HepG2 (cell line): Measurements from ENCODE around the gene IRS2. TPM values are rescaled to one million over a fixed set of nuclear protein-coding genes. Genes with fewer than 3 reads are reported as not detected.

Experiments used
- ATAC-seq: fragments of 200-7000 bp; cut with Tn5 transposase; 3 replicates; pipeline ENCODE4 v1.9.1; 2020; ENCODE audit warnings: mild to moderate bottlenecking, moderate library complexity
- BruUV-seq: library from RNA; stranded (reverse); fragments of 400-500 nt; replicated peaks from 2 replicates; lab custom pipeline; 2021; lab: Mats Ljungman, UMichigan
- CTCF ChIA-PET: fragments of 300-600 bp; formaldehyde crosslinking; extraction: SDS; loops from one replicate; lab custom pipeline; 2021; ENCODE audit warnings: low total read pairs, inconsistent platforms, low intra/inter-chr PET ratio; lab: Yijun Ruan, JAX
- POLR2A ChIA-PET: fragments of 350-600 bp; sonication (Branson Sonifier 250); formaldehyde crosslinking; loops from one replicate; lab custom pipeline; 2020; ENCODE audit warnings: antibody characterized with exemption, inconsistent platforms; lab: Yijun Ruan, JAX
- DNase-seq: peaks from one replicate; pipeline ENCODE4 v3.0.0-alpha.2; 2015; ENCODE audit warnings: low spot score
- FAIRE-seq: peaks from 3 replicates; lab custom pipeline; 2011; peaks lifted over from hg19 to GRCh38; lab: Jason Lieb, UNC
- H2AFZ ChIP-seq: one replicate; pipeline ENCODE4 v1.6.1; 2011; ENCODE audit warnings: low read length, inconsistent platforms
- H3K27ac ChIP-seq: fragments of 300-600 bp; 3 replicates; pipeline ENCODE4 v1.8.0; 2011; ENCODE audit warnings: mixed run types, mild to moderate bottlenecking, mixed read lengths, low read length, inconsistent platforms; ENCODE audit not compliant: insufficient read depth; ENCODE audit errors: extremely low read length
- H3K27me3 ChIP-seq, 2 experiments: fragments of 200-600 bp in 1 of 2; 2 replicates in 1 of 2; 3 replicates in 1 of 2; pipeline versions ENCODE4 v1.6.0 to v1.8.0; 2011; ENCODE audit warnings: low read length in 2 of 2, mild to moderate bottlenecking in 2 of 2, moderate library complexity in 2 of 2, inconsistent platforms in 1 of 2; ENCODE audit not compliant: insufficient read depth in 2 of 2, control insufficient read depth in 1 of 2
- H3K36me3 ChIP-seq, 2 experiments: fragments of 200-600 bp in 1 of 2; replicated peaks in 1 of 2; 2 replicates in 1 of 2; 3 replicates in 1 of 2; pipeline versions ENCODE4 v1.5.1 to v1.8.0; 2011; ENCODE audit warnings: low read length in 2 of 2, inconsistent platforms in 1 of 2; ENCODE audit not compliant: insufficient read depth in 2 of 2, control insufficient read depth in 1 of 2
- H3K4me1 ChIP-seq: 2 replicates; pipeline ENCODE4 v1.5.1; 2012; ENCODE audit warnings: low read length, inconsistent platforms; ENCODE audit not compliant: insufficient read depth
- H3K4me2 ChIP-seq: 2 replicates; pipeline ENCODE4 v1.6.0; 2011; ENCODE audit warnings: low read depth, low read length, inconsistent platforms
- H3K4me3 ChIP-seq, 3 experiments: fragments of 200-600 bp in 1 of 3; sonication (generic), shearing (Covaris generic) in 1 of 3; replicated peaks in 1 of 3; 2 replicates each; pipeline ENCODE4 v1.5.1; 2011 to 2016; ENCODE audit warnings: low read length in 3 of 3, inconsistent platforms in 2 of 3, low read depth in 2 of 3, mild to moderate bottlenecking in 2 of 3, control low read depth in 1 of 3, mixed read lengths in 1 of 3; ENCODE audit not compliant: insufficient read depth in 1 of 3
- H3K79me2 ChIP-seq: one replicate; pipeline ENCODE4 v1.6.1; 2011; ENCODE audit warnings: low read length, inconsistent platforms; ENCODE audit not compliant: insufficient read depth
- H3K9ac ChIP-seq: 2 replicates; pipeline ENCODE4 v1.6.0; 2011; ENCODE audit warnings: mild to moderate bottlenecking, low read depth, low read length, inconsistent platforms; ENCODE audit not compliant: insufficient read depth
- H3K9me3 ChIP-seq: 2 replicates; pipeline ENCODE4 v1.5.1; 2012; ENCODE audit warnings: mild to moderate bottlenecking, low read length
- H4K20me1 ChIP-seq: 2 replicates; pipeline ENCODE4 v1.6.0; 2011; ENCODE audit warnings: inconsistent platforms, mild to moderate bottlenecking, low read length, moderate library complexity; ENCODE audit not compliant: insufficient read depth
- RORA ChIP-seq: sonication (generic); formaldehyde crosslinking; IDR thresholded peaks from 2 replicates; pipeline ENCODE4 v1.5.0; 2020; ENCODE audit warnings: mild to moderate bottlenecking, missing genetic modification reagents, moderate library complexity
- SP1 ChIP-seq, 2 experiments: fragments of 450-650 bp in 1 of 2; sonication (generic) in 1 of 2; formaldehyde crosslinking in 1 of 2; IDR thresholded peaks; 2 replicates each; pipeline versions ENCODE4 v1.4.0 to v1.6.1; 2016 to 2020; ENCODE audit warnings: missing genetic modification reagents in 1 of 2
- ZNF230 ChIP-seq: sonication (generic); formaldehyde crosslinking; IDR thresholded peaks from 2 replicates; pipeline ENCODE4 v1.4.0; 2020; ENCODE audit warnings: mild to moderate bottlenecking, missing genetic modification reagents
- ZNF296 ChIP-seq: sonication (generic); formaldehyde crosslinking; conservative IDR thresholded peaks from 2 replicates; pipeline ENCODE4 v1.5.0; 2020; ENCODE audit warnings: mild to moderate bottlenecking, missing genetic modification reagents
- ZNF331 ChIP-seq: sonication (generic); formaldehyde crosslinking; IDR thresholded peaks from 2 replicates; pipeline ENCODE4 v1.4.0; 2020; ENCODE audit warnings: missing genetic modification reagents
- ZNF451 ChIP-seq: sonication (generic); formaldehyde crosslinking; IDR thresholded peaks from 2 replicates; pipeline ENCODE4 v1.5.0; 2020; ENCODE audit warnings: mild to moderate bottlenecking, missing genetic modification reagents
- ZNF556 ChIP-seq: sonication (generic); formaldehyde crosslinking; IDR thresholded peaks from 2 replicates; pipeline ENCODE4 v1.4.0; 2020; ENCODE audit warnings: mild to moderate bottlenecking, missing genetic modification reagents, borderline replicate concordance
- ZNF672 ChIP-seq: sonication (generic); formaldehyde crosslinking; IDR thresholded peaks from 2 replicates; pipeline ENCODE4 v1.8.1; 2022; ENCODE audit warnings: missing genetic modification reagents
- WGBS: methylation state at CpG from one replicate; pipeline ENCODE4 v1.1.6; 2017; ENCODE audit warnings: low lambda C conversion rate; 5-methylcytosine and 5-hydroxymethylcytosine counted together
- in situ Hi-C: cut with HindIII; loops from 2 replicates; pipeline ENCODE4 v1.10.0; 2017; ENCODE audit warnings: low pct_unique_long_range_greater_than_20kb; ENCODE audit not compliant: extremely low pct_ligation_motif_present
- intact Hi-C: fragments of 100-400 bp; cut with micrococcal nuclease; formaldehyde crosslinking; loops from one replicate; pipeline ENCODE4 v1.10.0; 2022; ENCODE audit not compliant: unreplicated experiment
- polyA plus RNA-seq, 8 experiments: library from polyadenylated mRNA; depleted of rRNA in 3 of 8; stranded (reverse) in 7 of 8; unstranded in 1 of 8; fragments of >200 nt; fragmentation: Illumina TruSeq in 4 of 8; extraction: Trizol in 4 of 8; gene quantifications; 2 replicates each; pipeline versions ENCODE4 v1.2.1 to v1.2.3, GENCODE V29; 2011 to 2016; ENCODE audit warnings: low read depth in 4 of 8, missing spikeins in 1 of 8, mixed read lengths in 1 of 8; ENCODE audit not compliant: insufficient read depth in 1 of 8
- total RNA-seq, 5 experiments: library from RNA; depleted of rRNA; stranded (reverse); fragments of >200 nt; fragmentation: Illumina TruSeq; extraction: Trizol; gene quantifications; 2 replicates each; pipeline ENCODE4 v1.2.3, GENCODE V29; 2016; ENCODE audit warnings: low read depth in 1 of 5
- TF ChIP-seq, protein P1 (sequence below): fragments of 450-650 bp; IDR thresholded peaks from 2 replicates; pipeline ENCODE4 v1.6.1; 2016
- TF ChIP-seq, protein P2 (sequence below): sonication (generic); formaldehyde crosslinking; IDR thresholded peaks from 2 replicates; pipeline ENCODE4 v1.4.0; 2020; ENCODE audit warnings: mild to moderate bottlenecking, missing genetic modification reagents, borderline replicate concordance
- TF ChIP-seq, protein P3 (sequence below): sonication (generic); formaldehyde crosslinking; IDR thresholded peaks from 2 replicates; pipeline ENCODE4 v1.9.0; 2021; ENCODE audit warnings: missing genetic modification reagents, borderline replicate concordance

IRS2 gene
- total and polyA plus RNA-seq, 2 of the 13 experiments (the other 11 are each of a cell fraction or from before 2014, with no cell fraction given) = 0.02 to 0.04 TPM

DNA sequence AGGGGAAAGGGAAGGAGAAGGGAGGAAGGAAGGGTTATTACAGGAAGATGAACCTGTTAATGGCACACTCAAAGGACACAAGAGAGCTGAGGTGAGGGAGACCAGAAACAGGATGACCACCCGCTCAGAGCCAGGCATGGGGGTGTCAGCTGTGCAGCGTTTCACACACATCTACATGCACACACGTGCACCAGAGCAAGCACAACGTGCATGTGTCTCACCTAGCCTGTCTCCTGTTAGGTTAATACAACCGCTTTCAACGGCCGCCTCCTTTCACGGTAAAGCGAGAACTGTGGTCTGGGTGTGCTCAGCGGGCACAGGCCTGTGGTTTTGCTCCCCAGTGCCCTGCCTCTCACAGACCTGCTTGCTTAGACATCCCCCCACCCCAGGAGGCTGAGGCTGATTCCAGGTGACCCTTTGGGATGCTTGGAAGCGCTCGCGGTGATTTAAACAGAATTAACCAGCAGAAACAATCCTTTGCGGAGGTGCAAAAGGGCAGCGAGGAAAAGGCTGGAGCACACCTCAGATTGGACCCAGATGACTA, 27.4 kb downstream of the IRS2 start:
- in situ Hi-C loops (no loop called here), intact Hi-C loops (no loop called here)
- Histone ChIP-seq H3K9ac (no peak overlapping the region), H3K4me2 (no peak overlapping the region), H3K79me2 (no peaks in the 10 kb centered on the region), H3K36me3 (no peaks in the 10 kb centered on the region), H3K27ac (no peak overlapping the region), H3K27me3 (peaks cover 0 to 3% of the 10 kb centered on the region in 2 experiments; a peak in 1 of 5 replicates), H3K9me3 (no peaks in the 10 kb centered on the region), H2AFZ (no peak overlapping the region), H3K4me1 (no peaks in the 10 kb centered on the region), H3K4me3 (no peak overlapping the region), H4K20me1 (no peaks in the 10 kb centered on the region)
- DNase-seq (no peak), FAIRE-seq (no peak), ATAC-seq (no peak)
- ChIA-PET POLR2A (no interaction called here), CTCF (no interaction called here)
- TF ChIP-seq, protein P1, sequence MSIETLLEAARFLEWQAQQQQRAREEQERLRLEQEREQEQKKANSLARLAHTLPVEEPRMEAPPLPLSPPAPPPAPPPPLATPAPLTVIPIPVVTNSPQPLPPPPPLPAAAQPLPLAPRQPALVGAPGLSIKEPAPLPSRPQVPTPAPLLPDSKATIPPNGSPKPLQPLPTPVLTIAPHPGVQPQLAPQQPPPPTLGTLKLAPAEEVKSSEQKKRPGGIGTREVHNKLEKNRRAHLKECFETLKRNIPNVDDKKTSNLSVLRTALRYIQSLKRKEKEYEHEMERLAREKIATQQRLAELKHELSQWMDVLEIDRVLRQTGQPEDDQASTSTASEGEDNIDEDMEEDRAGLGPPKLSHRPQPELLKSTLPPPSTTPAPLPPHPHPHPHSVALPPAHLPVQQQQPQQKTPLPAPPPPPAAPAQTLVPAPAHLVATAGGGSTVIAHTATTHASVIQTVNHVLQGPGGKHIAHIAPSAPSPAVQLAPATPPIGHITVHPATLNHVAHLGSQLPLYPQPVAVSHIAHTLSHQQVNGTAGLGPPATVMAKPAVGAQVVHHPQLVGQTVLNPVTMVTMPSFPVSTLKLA = peak; percentile 75
- no peak for TF ChIP-seq RORA (CRISPR knock-in tag)
- no TSS peak for BruUV-seq
- WGBS = 65% methylated on average over 10 of the region's 15 CpGs

DNA sequence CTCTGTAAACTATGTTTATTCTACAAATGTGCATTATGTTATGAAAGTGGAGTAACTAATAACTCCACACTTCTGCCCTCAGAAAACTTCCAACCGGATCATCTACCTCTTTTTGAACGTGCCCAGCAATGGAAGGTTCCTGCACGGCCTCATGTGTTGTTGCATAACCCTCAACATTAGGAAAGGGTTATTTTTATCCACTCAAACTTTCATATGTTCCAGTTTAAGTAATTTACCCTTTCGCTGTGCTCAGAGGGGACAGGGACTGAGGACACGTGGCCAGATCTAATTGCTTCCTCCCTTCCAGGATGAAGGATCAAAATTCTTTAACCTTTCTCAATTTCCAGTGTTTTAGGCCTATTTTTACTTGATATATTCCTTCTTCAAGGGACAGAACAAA, 29.6 kb downstream of the IRS2 start:
- Histone ChIP-seq H2AFZ (no peak overlapping the region), H3K9ac (no peak overlapping the region), H3K27ac (no peak overlapping the region), H3K36me3 (no peaks in the 10 kb centered on the region), H3K4me3 (no peak overlapping the region), H4K20me1 (no peaks in the 10 kb centered on the region), H3K4me1 (no peaks in the 10 kb centered on the region), H3K4me2 (no peak overlapping the region), H3K9me3 (no peaks in the 10 kb centered on the region), H3K79me2 (no peaks in the 10 kb centered on the region), H3K27me3 (peaks cover 0 to 3% of the 10 kb centered on the region in 2 experiments; a peak in 1 of 5 replicates)
- in situ Hi-C loops = no loop called here
- ChIA-PET POLR2A (no interaction called here), CTCF (no interaction called here)
- no TSS peak for BruUV-seq
- intact Hi-C loops = no loop called here
- WGBS = 25% methylated on average over 5 of the region's 5 CpGs
- ATAC-seq = no peak
- no peak for FAIRE-seq
- no peak for DNase-seq
- TF ChIP-seq, protein P2, sequence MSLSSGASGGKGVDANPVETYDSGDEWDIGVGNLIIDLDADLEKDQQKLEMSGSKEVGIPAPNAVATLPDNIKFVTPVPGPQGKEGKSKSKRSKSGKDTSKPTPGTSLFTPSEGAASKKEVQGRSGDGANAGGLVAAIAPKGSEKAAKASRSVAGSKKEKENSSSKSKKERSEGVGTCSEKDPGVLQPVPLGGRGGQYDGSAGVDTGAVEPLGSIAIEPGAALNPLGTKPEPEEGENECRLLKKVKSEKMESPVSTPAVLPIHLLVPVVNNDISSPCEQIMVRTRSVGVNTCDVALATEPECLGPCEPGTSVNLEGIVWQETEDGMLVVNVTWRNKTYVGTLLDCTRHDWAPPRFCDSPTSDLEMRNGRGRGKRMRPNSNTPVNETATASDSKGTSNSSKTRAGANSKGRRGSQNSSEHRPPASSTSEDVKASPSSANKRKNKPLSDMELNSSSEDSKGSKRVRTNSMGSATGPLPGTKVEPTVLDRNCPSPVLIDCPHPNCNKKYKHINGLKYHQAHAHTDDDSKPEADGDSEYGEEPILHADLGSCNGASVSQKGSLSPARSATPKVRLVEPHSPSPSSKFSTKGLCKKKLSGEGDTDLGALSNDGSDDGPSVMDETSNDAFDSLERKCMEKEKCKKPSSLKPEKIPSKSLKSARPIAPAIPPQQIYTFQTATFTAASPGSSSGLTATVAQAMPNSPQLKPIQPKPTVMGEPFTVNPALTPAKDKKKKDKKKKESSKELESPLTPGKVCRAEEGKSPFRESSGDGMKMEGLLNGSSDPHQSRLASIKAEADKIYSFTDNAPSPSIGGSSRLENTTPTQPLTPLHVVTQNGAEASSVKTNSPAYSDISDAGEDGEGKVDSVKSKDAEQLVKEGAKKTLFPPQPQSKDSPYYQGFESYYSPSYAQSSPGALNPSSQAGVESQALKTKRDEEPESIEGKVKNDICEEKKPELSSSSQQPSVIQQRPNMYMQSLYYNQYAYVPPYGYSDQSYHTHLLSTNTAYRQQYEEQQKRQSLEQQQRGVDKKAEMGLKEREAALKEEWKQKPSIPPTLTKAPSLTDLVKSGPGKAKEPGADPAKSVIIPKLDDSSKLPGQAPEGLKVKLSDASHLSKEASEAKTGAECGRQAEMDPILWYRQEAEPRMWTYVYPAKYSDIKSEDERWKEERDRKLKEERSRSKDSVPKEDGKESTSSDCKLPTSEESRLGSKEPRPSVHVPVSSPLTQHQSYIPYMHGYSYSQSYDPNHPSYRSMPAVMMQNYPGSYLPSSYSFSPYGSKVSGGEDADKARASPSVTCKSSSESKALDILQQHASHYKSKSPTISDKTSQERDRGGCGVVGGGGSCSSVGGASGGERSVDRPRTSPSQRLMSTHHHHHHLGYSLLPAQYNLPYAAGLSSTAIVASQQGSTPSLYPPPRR = no peak
- TF ChIP-seq, protein P3, sequence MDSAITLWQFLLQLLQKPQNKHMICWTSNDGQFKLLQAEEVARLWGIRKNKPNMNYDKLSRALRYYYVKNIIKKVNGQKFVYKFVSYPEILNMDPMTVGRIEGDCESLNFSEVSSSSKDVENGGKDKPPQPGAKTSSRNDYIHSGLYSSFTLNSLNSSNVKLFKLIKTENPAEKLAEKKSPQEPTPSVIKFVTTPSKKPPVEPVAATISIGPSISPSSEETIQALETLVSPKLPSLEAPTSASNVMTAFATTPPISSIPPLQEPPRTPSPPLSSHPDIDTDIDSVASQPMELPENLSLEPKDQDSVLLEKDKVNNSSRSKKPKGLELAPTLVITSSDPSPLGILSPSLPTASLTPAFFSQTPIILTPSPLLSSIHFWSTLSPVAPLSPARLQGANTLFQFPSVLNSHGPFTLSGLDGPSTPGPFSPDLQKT (CRISPR knock-in tag) = no peak
- TF ChIP-seq SP1 (IDR thresholded peaks at IDR 0.05) = no peak
- no peak for TF ChIP-seq SP1 (CRISPR knock-in tag; IDR thresholded peaks at IDR 0.05)
- no peak for TF ChIP-seq ZNF672 (CRISPR knock-in tag)
- no peak for TF ChIP-seq ZNF331
- TF ChIP-seq ZNF296 (CRISPR knock-in tag) = no peak
- no peak for TF ChIP-seq ZNF556
- TF ChIP-seq ZNF451 (CRISPR knock-in tag) = no peak
- TF ChIP-seq ZNF230 (CRISPR knock-in tag) = no peak
